ENCODE measurements around the gene TNFRSF21. TPM values are rescaled to one million over a fixed set of nuclear protein-coding genes. Genes with fewer than 3 reads are reported as not detected.
A peak's percentile ranks its signal among the peaks of the same experiment; 100 is the strongest.
"Not testable (repeated sequence)": the region's sequence is repeated elsewhere in the genome, so short reads cannot be mapped to it uniquely, and the experiment has no call there.

The TNFRSF21 gene
- total RNA-seq, 1 donor from 2014 or later: 28.9 TPM

DNA sequence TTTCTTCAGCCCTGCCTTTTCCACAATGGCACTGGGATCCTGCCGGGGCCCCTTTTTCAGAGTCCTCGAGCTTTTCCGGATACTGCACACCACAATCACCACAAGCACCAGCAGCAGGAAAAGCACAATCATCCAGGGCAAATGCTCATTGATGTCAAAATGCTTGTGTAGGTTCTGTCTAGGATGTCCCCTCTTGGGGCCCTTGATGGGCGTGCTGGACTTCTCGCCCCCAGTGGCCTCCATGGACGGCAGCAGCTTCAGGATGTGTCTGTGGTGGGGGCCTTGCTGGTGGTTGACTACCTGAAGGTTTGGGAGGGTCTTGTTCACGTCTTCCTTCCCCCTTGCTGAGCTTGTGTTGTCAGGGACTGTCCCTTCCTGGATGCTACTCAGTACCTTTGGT, 25.7 kb downstream of the TNFRSF21 start:
- TF ChIP-seq, protein P1, sequence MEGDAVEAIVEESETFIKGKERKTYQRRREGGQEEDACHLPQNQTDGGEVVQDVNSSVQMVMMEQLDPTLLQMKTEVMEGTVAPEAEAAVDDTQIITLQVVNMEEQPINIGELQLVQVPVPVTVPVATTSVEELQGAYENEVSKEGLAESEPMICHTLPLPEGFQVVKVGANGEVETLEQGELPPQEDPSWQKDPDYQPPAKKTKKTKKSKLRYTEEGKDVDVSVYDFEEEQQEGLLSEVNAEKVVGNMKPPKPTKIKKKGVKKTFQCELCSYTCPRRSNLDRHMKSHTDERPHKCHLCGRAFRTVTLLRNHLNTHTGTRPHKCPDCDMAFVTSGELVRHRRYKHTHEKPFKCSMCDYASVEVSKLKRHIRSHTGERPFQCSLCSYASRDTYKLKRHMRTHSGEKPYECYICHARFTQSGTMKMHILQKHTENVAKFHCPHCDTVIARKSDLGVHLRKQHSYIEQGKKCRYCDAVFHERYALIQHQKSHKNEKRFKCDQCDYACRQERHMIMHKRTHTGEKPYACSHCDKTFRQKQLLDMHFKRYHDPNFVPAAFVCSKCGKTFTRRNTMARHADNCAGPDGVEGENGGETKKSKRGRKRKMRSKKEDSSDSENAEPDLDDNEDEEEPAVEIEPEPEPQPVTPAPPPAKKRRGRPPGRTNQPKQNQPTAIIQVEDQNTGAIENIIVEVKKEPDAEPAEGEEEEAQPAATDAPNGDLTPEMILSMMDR (IDR thresholded peaks at IDR 0.05): no peak
- ATAC-seq: no peak
- DNase-seq: no peak

DNA sequence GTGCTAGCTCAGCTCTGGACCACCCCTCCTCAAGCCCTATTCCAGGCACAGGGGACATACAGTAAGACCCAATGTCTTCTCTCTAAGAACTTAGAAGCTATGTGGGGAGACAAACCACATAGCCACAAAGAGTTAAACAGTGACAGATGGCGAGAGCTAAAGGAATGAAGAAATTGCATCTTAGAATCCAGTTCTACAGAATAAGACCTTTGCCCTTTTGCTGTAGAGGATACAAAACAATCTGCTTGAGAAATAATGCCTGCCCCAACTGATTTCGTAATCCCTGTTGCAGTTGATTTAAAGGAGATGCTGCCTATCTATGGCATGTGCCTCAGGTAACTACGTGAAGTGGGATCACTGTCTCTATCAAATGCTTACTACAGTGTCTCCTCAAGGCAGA, 31.2 kb downstream of the TNFRSF21 start:
- Histone ChIP-seq H3K36me3 (no peaks in the 10 kb centered on the region), H3K27me3 (no peaks in the 10 kb centered on the region), H3K9me3 (no peaks in the 10 kb centered on the region), H3K4me1 (no peaks in the 10 kb centered on the region), H3K4me3 (no peak overlapping the region), H3K27ac (no peak overlapping the region)
- ATAC-seq (peak; percentile 39), DNase-seq (no peak)
- intact Hi-C loops (cut with DNase I): no loop called here
- TF ChIP-seq, protein P1 (IDR thresholded peaks at IDR 0.05): no peak

More for the DNA sequence above, 25.7 kb downstream of the TNFRSF21 start:
- intact Hi-C loops (cut with DNase I): no loop called here
- Histone ChIP-seq H3K36me3 (peaks cover 7% of the 10 kb centered on the region), H3K27ac (no peak overlapping the region), H3K4me1 (no peaks in the 10 kb centered on the region), H3K27me3 (no peaks in the 10 kb centered on the region), H3K4me3 (no peak overlapping the region), H3K9me3 (no peaks in the 10 kb centered on the region)

DNA sequence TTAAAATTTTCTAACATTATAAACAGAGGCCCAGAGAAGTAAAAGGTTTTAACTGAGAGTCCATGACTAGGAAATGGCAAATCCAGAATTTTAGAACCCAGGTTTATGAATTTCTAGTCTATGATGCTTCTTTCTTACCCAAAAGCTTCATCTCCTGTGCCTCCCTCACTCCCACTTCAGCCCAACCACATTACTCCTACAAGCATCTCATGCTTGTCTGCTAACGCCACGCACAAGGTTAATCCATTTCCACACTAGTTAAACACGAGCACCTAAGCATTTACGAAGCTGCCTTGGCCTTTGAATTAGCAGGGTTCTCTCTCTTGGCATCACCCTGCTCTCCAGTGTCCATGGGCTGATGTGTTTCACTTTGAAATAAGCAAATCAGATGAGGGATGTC, 32.0 kb downstream of the TNFRSF21 start:
- no peaks in the 10 kb centered on the region for H3K4me1 ChIP-seq
- DNase-seq (no peak), ATAC-seq (no peak)
- intact Hi-C loops (cut with DNase I): no loop called here
- H3K9me3 ChIP-seq: no peaks in the 10 kb centered on the region
- TF ChIP-seq, protein P1 (IDR thresholded peaks at IDR 0.05): no peak
- no peaks in the 10 kb centered on the region for H3K27me3 ChIP-seq
- peak overlapping the region; percentile 11 for H3K27ac ChIP-seq
- no peaks in the 10 kb centered on the region for H3K36me3 ChIP-seq
- H3K4me3 ChIP-seq: no peak overlapping the region

DNA sequence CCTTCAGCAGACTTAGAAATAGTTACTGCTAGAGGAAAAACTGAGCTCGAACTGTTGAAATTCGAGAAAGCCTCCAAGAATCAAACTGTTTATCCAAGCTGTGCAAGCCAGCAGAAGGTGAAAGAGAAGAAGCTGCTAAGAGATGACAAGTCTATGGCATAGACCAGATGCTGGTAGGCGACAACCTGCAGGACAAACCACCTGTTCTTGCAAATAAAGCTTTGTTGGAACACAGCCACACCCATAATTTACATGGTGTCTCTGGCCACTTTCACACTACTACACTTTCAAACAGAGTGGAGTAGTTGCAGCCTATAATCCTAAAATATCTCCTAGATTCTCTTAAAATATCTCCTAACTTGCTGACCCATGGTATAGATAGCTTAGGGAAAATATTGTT, 33.3 kb downstream of the TNFRSF21 start:
- TF ChIP-seq, protein P1 (IDR thresholded peaks at IDR 0.05): no peak
- ATAC-seq (no peak), DNase-seq (no peak)
- Histone ChIP-seq H3K27ac (no peak overlapping the region), H3K4me1 (no peaks in the 10 kb centered on the region), H3K4me3 (no peak overlapping the region), H3K36me3 (no peaks in the 10 kb centered on the region), H3K27me3 (no peaks in the 10 kb centered on the region), H3K9me3 (no peaks in the 10 kb centered on the region)
- intact Hi-C loops (cut with DNase I): no loop called here

DNA sequence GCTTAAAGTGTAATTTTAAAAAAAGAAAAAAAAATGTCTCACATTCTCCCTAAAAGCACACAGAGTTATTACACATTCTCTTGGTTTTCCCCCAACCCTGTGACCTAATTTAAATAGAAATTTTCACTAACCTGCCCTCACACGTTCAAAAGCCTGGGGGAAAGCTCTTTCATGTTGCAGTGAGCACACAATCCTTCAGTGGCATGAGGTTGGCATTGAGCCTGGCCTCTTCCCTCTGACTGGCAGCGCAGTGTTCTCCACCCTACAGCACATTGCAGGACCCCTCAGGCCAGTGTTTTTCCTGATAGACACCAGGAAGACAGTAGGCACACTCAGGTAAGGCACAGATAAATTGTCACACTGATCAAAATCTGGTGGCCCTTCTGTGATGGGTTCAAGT, 34.1 kb downstream of the TNFRSF21 start:
- TF ChIP-seq, protein P1 (IDR thresholded peaks at IDR 0.05): no peak
- H3K27me3 ChIP-seq: no peaks in the 10 kb centered on the region
- H3K9me3 ChIP-seq: no peaks in the 10 kb centered on the region
- H3K4me3 ChIP-seq: no peak overlapping the region
- H3K36me3 ChIP-seq: no peaks in the 10 kb centered on the region
- intact Hi-C loops (cut with DNase I): no loop called here
- no peak overlapping the region for H3K27ac ChIP-seq
- DNase-seq: no peak
- no peak for ATAC-seq
- H3K4me1 ChIP-seq: no peaks in the 10 kb centered on the region

DNA sequence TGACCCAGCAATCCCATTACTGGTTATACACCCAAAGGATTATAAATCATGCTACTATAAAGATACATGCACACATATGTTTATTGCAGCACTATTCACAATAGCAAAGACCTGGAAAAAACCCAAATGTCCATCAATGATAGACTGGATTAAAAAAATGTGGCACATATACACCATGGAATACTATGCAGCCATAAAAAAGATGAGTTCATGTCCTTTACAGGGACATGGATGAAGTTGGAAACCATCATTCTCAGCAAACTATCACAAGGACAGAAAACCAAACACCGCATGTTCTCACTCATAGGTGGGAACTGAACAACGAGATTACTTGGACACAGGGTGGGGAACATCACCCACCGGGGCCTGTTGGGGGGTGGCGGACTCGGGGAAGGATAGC, 34.6 kb downstream of the TNFRSF21 start:
- DNase-seq; H3K4me1 ChIP-seq; intact Hi-C loops (cut with DNase I); ATAC-seq; H3K4me3 ChIP-seq; H3K27ac ChIP-seq; H3K36me3 ChIP-seq; H3K9me3 ChIP-seq; H3K27me3 ChIP-seq: not testable (repeated sequence)
